Measurements from ENCODE around the gene FCN2.

DNA sequence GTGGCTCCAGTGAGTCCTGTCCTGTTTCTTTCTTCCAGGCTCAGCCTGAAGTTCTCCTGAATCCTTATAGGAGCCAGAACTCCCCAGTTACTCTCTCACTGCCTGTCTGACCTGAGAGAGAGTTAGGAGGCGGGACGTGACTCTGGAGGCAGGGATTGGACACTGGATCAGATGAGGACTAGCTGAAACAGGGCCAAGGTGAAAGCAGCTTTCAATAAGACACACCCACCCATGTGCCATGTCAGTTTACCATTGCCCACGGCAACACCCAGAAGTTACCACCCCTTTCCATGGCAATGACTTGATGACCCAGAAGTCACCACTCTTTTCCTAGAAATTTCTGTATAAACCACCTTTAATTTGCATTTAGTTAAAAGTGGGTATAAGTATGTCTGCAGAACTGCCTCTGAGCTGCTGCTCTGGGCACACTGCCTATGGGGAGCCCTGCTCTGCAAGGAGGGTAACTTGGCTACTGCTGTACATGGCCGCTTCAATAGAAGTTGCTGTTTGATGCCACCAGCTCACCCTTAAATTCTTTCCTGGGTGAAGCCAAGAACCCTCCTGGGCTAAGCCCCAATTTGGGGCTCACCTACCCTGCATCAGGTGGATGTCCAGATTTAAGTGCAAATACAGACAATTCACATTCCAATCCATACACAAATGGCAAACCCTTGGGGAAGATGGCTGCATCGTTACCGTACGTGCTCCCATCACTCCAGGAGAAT is 13.7 kb downstream of the FCN2 start:
- TF ChIP-seq, protein P1, sequence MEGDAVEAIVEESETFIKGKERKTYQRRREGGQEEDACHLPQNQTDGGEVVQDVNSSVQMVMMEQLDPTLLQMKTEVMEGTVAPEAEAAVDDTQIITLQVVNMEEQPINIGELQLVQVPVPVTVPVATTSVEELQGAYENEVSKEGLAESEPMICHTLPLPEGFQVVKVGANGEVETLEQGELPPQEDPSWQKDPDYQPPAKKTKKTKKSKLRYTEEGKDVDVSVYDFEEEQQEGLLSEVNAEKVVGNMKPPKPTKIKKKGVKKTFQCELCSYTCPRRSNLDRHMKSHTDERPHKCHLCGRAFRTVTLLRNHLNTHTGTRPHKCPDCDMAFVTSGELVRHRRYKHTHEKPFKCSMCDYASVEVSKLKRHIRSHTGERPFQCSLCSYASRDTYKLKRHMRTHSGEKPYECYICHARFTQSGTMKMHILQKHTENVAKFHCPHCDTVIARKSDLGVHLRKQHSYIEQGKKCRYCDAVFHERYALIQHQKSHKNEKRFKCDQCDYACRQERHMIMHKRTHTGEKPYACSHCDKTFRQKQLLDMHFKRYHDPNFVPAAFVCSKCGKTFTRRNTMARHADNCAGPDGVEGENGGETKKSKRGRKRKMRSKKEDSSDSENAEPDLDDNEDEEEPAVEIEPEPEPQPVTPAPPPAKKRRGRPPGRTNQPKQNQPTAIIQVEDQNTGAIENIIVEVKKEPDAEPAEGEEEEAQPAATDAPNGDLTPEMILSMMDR (IDR thresholded peaks at IDR 0.05), result no peak
- no peak for TF ChIP-seq POLR2A (IDR thresholded peaks at IDR 0.05)

Data from body of pancreas (tissue), 4 donors.